Measurements from ENCODE around the gene ATP6V0E1. TPM values are rescaled to one million over a fixed set of nuclear protein-coding genes. Genes with fewer than 3 reads are reported as not detected.

ATP6V0E1 gene
- total RNA-seq, 4 donors from 2014 or later = 159 to 342 (median 193) TPM

DNA sequence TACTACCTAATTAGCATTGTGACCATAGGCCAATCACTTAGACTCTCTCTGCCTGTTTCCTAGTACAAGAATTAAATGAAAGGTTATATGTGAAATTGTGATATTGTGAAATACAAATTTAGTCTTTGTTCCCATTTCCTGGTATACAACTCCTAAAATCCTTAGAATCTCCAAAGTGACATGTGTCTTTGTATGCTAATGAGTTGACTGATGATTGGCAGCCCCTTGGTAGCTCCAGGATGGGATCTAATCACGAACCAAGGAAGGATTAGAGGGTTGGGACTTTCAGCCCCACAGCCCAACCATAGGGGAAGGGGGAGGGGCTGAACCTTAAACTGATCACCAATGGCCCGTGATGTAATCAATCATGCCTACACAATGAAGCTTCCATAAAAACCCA is 31.6 kb downstream of the ATP6V0E1 start:
- TF ChIP-seq, protein P1, sequence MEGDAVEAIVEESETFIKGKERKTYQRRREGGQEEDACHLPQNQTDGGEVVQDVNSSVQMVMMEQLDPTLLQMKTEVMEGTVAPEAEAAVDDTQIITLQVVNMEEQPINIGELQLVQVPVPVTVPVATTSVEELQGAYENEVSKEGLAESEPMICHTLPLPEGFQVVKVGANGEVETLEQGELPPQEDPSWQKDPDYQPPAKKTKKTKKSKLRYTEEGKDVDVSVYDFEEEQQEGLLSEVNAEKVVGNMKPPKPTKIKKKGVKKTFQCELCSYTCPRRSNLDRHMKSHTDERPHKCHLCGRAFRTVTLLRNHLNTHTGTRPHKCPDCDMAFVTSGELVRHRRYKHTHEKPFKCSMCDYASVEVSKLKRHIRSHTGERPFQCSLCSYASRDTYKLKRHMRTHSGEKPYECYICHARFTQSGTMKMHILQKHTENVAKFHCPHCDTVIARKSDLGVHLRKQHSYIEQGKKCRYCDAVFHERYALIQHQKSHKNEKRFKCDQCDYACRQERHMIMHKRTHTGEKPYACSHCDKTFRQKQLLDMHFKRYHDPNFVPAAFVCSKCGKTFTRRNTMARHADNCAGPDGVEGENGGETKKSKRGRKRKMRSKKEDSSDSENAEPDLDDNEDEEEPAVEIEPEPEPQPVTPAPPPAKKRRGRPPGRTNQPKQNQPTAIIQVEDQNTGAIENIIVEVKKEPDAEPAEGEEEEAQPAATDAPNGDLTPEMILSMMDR (IDR thresholded peaks at IDR 0.05; ENCODE audit: low read depth) = no peak

DNA sequence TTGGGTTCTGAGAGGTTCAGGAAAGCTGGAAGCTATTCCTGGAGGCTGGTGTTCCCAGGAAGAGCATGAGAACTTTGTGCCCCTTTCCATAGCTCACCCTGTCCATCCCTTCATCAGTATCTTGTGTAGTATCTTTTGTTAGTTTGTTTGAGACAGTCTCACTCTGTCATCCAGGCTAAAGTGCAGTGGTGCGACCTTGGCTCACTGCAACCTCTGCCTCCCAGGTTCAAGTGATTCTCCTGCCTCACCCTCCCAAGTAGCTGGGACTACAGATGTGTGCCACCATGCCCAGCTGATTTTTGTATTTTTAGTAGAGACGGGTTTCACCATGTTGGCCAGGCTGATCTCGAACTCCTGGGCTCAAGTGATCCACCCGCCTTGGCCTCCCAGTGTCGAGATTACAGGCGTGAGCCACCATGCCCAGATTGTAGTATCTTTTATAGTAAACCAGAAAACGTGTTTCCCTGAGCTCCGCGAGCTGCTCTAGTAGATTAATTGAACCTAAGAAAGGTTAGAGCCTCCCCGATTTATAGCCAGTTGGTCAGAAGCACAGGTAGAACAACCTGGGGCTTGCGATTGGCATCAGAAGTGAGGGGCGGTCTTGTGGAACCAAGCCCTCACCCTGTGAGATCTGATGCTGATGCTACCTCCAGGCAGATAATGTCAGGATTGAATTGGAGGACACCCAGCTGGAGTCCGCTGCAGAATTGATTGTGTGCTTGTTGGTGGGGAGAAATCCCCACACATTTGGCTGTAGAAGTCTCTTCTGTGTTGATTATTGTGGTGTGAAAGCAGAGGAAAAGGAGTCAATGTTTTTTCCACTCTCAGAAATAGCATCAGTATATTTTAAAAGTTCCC is 32.3 kb downstream of the ATP6V0E1 start:
- TF ChIP-seq, protein P1 (IDR thresholded peaks at IDR 0.05; ENCODE audit: low read depth) = no peak

DNA sequence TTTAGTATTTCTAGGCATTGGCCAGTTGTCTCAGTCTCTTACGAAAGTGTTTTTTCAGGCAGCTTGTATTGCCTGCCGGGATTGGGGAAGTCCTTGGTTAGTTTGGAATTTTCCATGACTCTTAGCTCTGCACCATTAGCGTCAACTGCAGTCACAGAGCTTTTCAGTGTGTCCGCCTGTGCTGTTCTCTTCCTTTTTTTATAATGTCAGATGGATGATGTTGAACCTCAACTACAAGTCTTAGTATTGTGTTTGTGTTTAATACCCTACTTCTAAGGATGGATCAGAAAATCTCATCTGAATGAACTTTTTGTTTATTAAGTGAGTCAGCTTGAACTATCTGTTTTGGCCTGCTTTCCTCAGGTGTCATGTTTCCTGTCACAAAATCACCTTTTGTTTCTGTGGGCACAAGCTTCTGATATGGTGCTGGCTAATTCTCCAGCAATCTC is 33.1 kb downstream of the ATP6V0E1 start:
- TF ChIP-seq, protein P1 (IDR thresholded peaks at IDR 0.05; ENCODE audit: low read depth) = no peak

DNA sequence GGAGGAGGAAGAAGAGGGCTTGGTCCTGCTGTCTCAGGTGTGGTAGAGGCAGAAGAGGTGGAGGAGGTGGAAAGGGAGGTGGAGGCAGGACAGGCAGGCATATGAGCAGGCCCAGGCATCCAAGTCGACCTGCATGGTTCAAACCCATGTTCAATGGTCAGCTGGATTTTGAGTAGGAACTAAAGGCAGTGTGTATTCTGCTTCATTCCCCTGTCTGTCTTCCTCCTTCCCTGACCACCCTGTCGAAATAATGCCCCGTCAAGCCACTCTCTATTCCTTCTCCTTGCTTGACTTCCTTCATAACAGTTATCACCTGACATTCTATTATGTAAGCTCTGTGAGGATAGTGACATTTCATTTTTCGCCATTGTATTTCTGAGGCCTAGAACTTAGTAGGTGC is 34.8 kb downstream of the ATP6V0E1 start:
- TF ChIP-seq, protein P1 (IDR thresholded peaks at IDR 0.05; ENCODE audit: low read depth) = no peak

DNA sequence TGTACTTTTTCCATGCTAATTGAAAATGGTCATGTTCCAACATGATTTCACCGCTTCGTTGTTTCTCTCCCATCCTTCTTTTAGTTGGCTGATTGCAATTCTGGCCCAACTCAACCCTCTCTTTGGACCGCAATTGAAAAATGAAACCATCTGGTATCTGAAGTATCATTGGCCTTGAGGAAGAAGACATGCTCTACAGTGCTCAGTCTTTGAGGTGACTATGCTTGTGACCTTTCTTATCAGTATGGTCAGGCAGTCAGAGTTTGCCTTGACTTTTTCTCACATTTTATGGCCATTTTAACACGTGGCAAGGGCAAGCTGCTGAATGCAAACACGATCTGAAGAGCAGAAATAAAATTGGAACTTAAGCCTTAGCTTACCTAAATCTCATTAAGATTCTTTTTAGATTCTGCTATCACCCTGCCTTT is 36.6 kb downstream of the ATP6V0E1 start:
- TF ChIP-seq, protein P1 (IDR thresholded peaks at IDR 0.05; ENCODE audit: low read depth) = no peak

DNA sequence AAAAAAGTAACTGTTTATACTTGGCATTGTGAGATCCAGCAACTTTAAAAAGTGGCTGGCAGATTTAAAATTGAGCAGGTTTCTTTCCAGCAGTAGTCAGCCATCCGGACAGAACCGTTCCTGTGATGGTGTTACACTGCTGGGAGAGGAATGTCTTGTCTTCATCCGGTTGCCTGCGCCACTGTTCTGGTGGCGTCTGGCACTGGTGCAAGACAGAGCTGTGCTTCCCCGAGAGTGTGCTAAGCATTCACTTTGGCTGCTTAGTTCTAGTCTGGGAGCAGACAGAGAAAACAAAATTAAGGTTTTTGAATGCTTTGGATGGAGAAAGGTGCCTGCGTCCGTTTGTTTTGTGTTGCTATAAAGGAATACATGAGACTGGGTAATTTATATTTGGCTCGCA is 37.1 kb downstream of the ATP6V0E1 start:
- TF ChIP-seq, protein P1 (IDR thresholded peaks at IDR 0.05; ENCODE audit: low read depth) = no peak

DNA sequence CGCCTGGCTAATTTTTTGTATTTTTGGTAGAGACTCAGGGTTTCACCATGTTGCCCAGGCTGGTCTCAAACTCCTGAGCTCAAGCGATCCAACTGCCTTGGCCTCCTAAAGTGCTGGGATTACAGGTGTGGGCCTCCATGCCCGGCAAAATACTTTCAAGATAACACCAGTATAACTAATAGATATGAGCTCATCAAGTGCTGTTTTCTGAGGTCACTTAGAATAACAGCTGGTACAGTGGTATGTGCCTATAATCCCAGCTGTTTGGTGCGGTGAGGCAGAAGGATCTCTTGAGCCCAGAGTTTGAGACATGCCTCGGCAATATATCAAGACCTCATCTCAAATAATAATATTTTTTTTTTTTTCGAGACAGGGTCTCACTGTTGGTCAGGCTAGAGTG is 42.1 kb downstream of the ATP6V0E1 start:
- TF ChIP-seq, protein P1 (IDR thresholded peaks at IDR 0.05; ENCODE audit: low read depth) = no peak
